ENCODE data around the gene GSC2.

DNA sequence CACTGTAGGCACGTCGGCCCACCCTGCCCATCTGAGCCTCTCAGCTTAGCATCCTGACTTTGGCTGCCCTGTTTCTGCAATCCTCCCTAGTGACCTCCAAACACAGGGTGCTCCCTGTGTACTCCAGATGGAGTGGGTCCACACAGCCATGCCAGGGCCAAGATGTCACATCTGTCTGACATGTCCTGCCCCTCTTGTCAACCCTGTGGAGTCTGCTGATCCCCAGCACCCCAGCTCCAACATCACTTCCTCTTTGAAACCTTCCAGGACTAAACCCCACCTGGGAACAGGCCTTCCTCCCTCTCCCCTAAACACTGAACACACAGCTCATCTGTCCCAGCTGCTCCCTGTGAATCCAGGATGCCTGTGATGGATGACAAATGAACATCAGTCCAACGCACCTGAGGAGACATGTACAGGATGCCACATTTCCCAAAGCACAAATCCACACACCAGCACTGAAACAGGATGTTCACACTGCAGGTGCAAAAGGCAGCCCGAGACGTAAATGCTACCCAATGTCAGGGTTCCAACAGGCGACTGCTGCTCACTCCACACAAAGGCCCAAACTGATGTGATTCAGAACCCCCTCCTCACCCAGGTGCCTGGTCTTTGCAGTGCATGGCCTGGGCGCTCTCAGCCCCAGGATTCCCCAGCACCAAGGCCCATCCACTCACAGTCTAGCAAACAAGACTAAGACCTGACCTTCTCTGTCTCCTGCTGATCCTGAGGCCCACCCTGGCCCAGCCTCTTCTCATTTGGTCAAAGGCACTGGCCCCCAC lies 21.0 kb downstream of the GSC2 start:
- TF ChIP-seq, protein P1, sequence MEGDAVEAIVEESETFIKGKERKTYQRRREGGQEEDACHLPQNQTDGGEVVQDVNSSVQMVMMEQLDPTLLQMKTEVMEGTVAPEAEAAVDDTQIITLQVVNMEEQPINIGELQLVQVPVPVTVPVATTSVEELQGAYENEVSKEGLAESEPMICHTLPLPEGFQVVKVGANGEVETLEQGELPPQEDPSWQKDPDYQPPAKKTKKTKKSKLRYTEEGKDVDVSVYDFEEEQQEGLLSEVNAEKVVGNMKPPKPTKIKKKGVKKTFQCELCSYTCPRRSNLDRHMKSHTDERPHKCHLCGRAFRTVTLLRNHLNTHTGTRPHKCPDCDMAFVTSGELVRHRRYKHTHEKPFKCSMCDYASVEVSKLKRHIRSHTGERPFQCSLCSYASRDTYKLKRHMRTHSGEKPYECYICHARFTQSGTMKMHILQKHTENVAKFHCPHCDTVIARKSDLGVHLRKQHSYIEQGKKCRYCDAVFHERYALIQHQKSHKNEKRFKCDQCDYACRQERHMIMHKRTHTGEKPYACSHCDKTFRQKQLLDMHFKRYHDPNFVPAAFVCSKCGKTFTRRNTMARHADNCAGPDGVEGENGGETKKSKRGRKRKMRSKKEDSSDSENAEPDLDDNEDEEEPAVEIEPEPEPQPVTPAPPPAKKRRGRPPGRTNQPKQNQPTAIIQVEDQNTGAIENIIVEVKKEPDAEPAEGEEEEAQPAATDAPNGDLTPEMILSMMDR (IDR thresholded peaks at IDR 0.05 in 8 of 11, conservative IDR thresholded peaks at IDR 0.05 in 3 of 11) = no peak
- TF ChIP-seq POLR2AphosphoS5 (IDR thresholded peaks at IDR 0.05) (no peak), POLR2A (IDR thresholded peaks at IDR 0.05) (no peak)
